ENCODE results near the gene ADGRV1.
"Not testable (repeated sequence)": the region's sequence is repeated elsewhere in the genome, so short reads cannot be mapped to it uniquely, and the experiment has no call there.

Gene ADGRV1

GRCh38 chr5:90569084-90569483 lies 10.5 kb downstream of the ADGRV1 start:
- H3K27me3 Mint-ChIP-seq: peaks cover 41% of the 10 kb centered on the region

GRCh38 chr5:90570034-90570433 lies 11.4 kb downstream of the ADGRV1 start:
- DNase-seq: no peak
- Mint-ChIP-seq H3K4me1 (no peaks in the 10 kb centered on the region), H3K27me3 (peaks cover 46% of the 10 kb centered on the region), H3K4me3 (no peak overlapping the region), H3K27ac (no peak overlapping the region), H3K9me3 (peaks cover 5 to 9% of the 10 kb centered on the region in 2 donors)
- no peak for ATAC-seq

More at GRCh38 chr5:90569084-90569483, 10.5 kb downstream of the ADGRV1 start:
- Mint-ChIP-seq H3K4me1 (no peaks in the 10 kb centered on the region), H3K4me3 (no peak overlapping the region), H3K9me3 (peaks cover 7 to 9% of the 10 kb centered on the region in 2 donors), H3K27ac (no peak overlapping the region)
- no peak for ATAC-seq
- DNase-seq: no peak

GRCh38 chr5:90571147-90571773 lies 12.7 kb downstream of the ADGRV1 start:
- Mint-ChIP-seq H3K27me3 (peaks cover 40% of the 10 kb centered on the region), H3K4me3 (no peak overlapping the region), H3K4me1 (no peaks in the 10 kb centered on the region), H3K9me3 (peaks cover 0 to 9% of the 10 kb centered on the region in 2 donors), H3K27ac (no peak overlapping the region)
- no peak for DNase-seq
- ATAC-seq: no peak

- peaks cover 67% of the 10 kb centered on the region for H3K27me3 Mint-ChIP-seq
- ATAC-seq (no peak), DNase-seq (no peak)
- H3K4me1 Mint-ChIP-seq: no peaks in the 10 kb centered on the region
- H3K27ac Mint-ChIP-seq: no peak overlapping the region
- H3K9me3 Mint-ChIP-seq: peaks cover 17 to 18% of the 10 kb centered on the region in 2 donors
- H3K4me3 Mint-ChIP-seq: no peak overlapping the region
Measured at GRCh38 chr5:90575712-90576111, 17.1 kb downstream of the ADGRV1 start.

GRCh38 chr5:90576566-90576965 lies 18.0 kb downstream of the ADGRV1 start:
- ATAC-seq, H3K4me3 Mint-ChIP-seq, H3K4me1 Mint-ChIP-seq, H3K27ac Mint-ChIP-seq, DNase-seq: not testable (repeated sequence)
- Mint-ChIP-seq H3K9me3 (peaks cover 17 to 22% of the 10 kb centered on the region in 2 donors), H3K27me3 (peaks cover 67% of the 10 kb centered on the region)

GRCh38 chr5:90579905-90580304 lies 21.3 kb downstream of the ADGRV1 start:
- peaks cover 48% of the 10 kb centered on the region for H3K27me3 Mint-ChIP-seq

GRCh38 chr5:90581956-90582355 lies 23.4 kb downstream of the ADGRV1 start:
- H3K27ac Mint-ChIP-seq: no peak overlapping the region
- DNase-seq (no peak), ATAC-seq (no peak)
- no peaks in the 10 kb centered on the region for H3K4me1 Mint-ChIP-seq
- peaks cover 17 to 22% of the 10 kb centered on the region in 2 donors for H3K9me3 Mint-ChIP-seq
- peaks cover 59% of the 10 kb centered on the region for H3K27me3 Mint-ChIP-seq
- H3K4me3 Mint-ChIP-seq: no peak overlapping the region

More at GRCh38 chr5:90579905-90580304, 21.3 kb downstream of the ADGRV1 start:
- not testable (repeated sequence) for H3K4me3 Mint-ChIP-seq, ATAC-seq, H3K4me1 Mint-ChIP-seq, H3K27ac Mint-ChIP-seq, DNase-seq
- H3K9me3 Mint-ChIP-seq: peaks cover 17 to 22% of the 10 kb centered on the region in 2 donors

GRCh38 chr5:90585337-90585986 lies 26.9 kb downstream of the ADGRV1 start:
- ATAC-seq: no peak
- DNase-seq: no peak
- Mint-ChIP-seq H3K9me3 (peaks cover 0 to 6% of the 10 kb centered on the region in 2 donors), H3K27ac (no peak overlapping the region), H3K4me1 (no peaks in the 10 kb centered on the region), H3K4me3 (no peak overlapping the region), H3K27me3 (peaks cover 45% of the 10 kb centered on the region)

GRCh38 chr5:90586469-90586868 lies 27.9 kb downstream of the ADGRV1 start:
- ATAC-seq: no peak
- H3K27ac Mint-ChIP-seq: no peak overlapping the region
- H3K27me3 Mint-ChIP-seq: peaks cover 35% of the 10 kb centered on the region
- H3K9me3 Mint-ChIP-seq: no peaks in the 10 kb centered on the region
- H3K4me1 Mint-ChIP-seq: no peaks in the 10 kb centered on the region
- no peak overlapping the region for H3K4me3 Mint-ChIP-seq
- no peak for DNase-seq

GRCh38 chr5:90590170-90590569 lies 31.6 kb downstream of the ADGRV1 start:
- H3K4me3 Mint-ChIP-seq: no peak overlapping the region
- no peaks in the 10 kb centered on the region for H3K9me3 Mint-ChIP-seq
- ATAC-seq (no peak), DNase-seq (no peak)
- peaks cover 32% of the 10 kb centered on the region for H3K27me3 Mint-ChIP-seq
- H3K27ac Mint-ChIP-seq: no peak overlapping the region
- H3K4me1 Mint-ChIP-seq: no peaks in the 10 kb centered on the region

GRCh38 chr5:90593083-90593482 lies 34.5 kb downstream of the ADGRV1 start:
- H3K4me1 Mint-ChIP-seq, H3K9me3 Mint-ChIP-seq, DNase-seq, ATAC-seq, H3K4me3 Mint-ChIP-seq, H3K27ac Mint-ChIP-seq: not testable (repeated sequence)
- H3K27me3 Mint-ChIP-seq: peaks cover 14% of the 10 kb centered on the region

GRCh38 chr5:90595766-90596165 lies 37.2 kb downstream of the ADGRV1 start:
- DNase-seq, H3K4me3 Mint-ChIP-seq, H3K9me3 Mint-ChIP-seq, ATAC-seq, H3K27ac Mint-ChIP-seq, H3K4me1 Mint-ChIP-seq, H3K27me3 Mint-ChIP-seq: not testable (repeated sequence)

GRCh38 chr5:90598293-90598692 lies 39.7 kb downstream of the ADGRV1 start:
- Mint-ChIP-seq H3K4me1 (no peaks in the 10 kb centered on the region), H3K9me3 (no peaks in the 10 kb centered on the region), H3K27me3 (peaks cover 8% of the 10 kb centered on the region), H3K4me3 (no peak overlapping the region), H3K27ac (no peak overlapping the region)
- ATAC-seq (no peak), DNase-seq (no peak)

- H3K4me3 Mint-ChIP-seq, DNase-seq, H3K9me3 Mint-ChIP-seq, H3K4me1 Mint-ChIP-seq, H3K27ac Mint-ChIP-seq, ATAC-seq: not testable (repeated sequence)
- peaks cover 17% of the 10 kb centered on the region for H3K27me3 Mint-ChIP-seq
Measured at GRCh38 chr5:90600307-90600706, 41.7 kb downstream of the ADGRV1 start.

- Mint-ChIP-seq H3K27me3 (peaks cover 17% of the 10 kb centered on the region), H3K9me3 (no peaks in the 10 kb centered on the region), H3K27ac (no peak overlapping the region), H3K4me1 (no peaks in the 10 kb centered on the region), H3K4me3 (no peak overlapping the region)
- no peak for ATAC-seq
- no peak for DNase-seq
Measured at GRCh38 chr5:90601468-90601867, 42.9 kb downstream of the ADGRV1 start.

- Mint-ChIP-seq H3K27me3 (peaks cover 27% of the 10 kb centered on the region), H3K9me3 (no peaks in the 10 kb centered on the region), H3K4me1 (no peaks in the 10 kb centered on the region), H3K27ac (no peak overlapping the region), H3K4me3 (no peak overlapping the region)
- ATAC-seq (no peak), DNase-seq (no peak)
Measured at GRCh38 chr5:90602681-90603080, 44.1 kb downstream of the ADGRV1 start.
